Cardiac fibroblast (primary cell): ENCODE results near the gene DEFB113.

Experiments
- DNase-seq, 2 donors: peaks; one replicate each; pipeline versions ENCODE4 v3.0.0 to v3.0.0-alpha.2; 2010; ENCODE audit warnings: low read depth in 2 of 2
- H3K4me3 ChIP-seq, 2 donors: replicated peaks in 1 of 2; 1 replicate in 1 of 2; 2 replicates in 1 of 2; pipeline ENCODE4 v1.5.1; 2011; ENCODE audit warnings: low read depth in 2 of 2, low read length in 2 of 2, mild to moderate bottlenecking in 2 of 2, moderate library complexity in 1 of 2
- TF ChIP-seq, protein P1 (sequence below): IDR thresholded peaks from one replicate; pipeline ENCODE4 v1.5.1; 2011; ENCODE audit warnings: low read depth, mild to moderate bottlenecking, low read length, inconsistent platforms

DEFB113 gene

DNA sequence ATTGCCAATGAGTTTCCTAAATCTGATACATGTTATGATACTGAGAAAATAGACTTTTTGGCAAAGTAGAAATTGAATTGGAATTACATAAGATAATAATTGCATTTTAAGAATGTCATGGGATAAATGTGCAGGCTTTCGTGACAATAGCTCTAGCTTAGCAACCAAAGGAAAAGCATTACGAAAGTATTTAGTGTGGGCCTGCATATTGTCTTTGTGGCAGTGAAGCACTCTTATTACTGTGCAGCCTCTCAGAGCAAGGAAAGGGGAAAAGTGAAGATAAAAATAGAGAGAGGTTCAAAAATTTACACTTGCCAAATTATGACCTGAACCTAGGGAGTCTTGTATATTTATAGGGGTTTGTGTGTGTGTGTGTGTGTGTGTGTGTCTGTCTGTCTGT is 12.6 kb upstream of the DEFB113 start:
- no peak overlapping the region for H3K4me3 ChIP-seq
- TF ChIP-seq, protein P1, sequence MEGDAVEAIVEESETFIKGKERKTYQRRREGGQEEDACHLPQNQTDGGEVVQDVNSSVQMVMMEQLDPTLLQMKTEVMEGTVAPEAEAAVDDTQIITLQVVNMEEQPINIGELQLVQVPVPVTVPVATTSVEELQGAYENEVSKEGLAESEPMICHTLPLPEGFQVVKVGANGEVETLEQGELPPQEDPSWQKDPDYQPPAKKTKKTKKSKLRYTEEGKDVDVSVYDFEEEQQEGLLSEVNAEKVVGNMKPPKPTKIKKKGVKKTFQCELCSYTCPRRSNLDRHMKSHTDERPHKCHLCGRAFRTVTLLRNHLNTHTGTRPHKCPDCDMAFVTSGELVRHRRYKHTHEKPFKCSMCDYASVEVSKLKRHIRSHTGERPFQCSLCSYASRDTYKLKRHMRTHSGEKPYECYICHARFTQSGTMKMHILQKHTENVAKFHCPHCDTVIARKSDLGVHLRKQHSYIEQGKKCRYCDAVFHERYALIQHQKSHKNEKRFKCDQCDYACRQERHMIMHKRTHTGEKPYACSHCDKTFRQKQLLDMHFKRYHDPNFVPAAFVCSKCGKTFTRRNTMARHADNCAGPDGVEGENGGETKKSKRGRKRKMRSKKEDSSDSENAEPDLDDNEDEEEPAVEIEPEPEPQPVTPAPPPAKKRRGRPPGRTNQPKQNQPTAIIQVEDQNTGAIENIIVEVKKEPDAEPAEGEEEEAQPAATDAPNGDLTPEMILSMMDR, result no peak
- DNase-seq, result no peak

DNA sequence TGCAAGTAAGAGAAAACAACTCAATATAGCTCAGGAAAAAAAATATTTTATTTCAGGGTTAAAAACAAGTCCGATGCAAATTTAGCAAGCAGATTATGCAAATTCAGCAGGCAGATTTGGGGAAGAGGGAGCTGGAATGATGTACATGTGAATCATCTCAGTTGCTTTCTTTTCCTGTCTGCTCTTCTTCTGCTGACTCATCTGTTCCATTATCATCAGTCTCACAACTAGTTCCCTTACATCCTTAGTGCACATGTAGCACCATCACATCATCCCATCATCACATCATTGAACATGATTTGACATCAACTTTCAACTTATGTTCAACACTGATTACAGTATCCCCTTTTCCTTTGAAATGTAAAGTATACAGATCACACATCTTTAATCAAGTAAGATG is 11.5 kb upstream of the DEFB113 start:
- TF ChIP-seq, protein P1, result no peak
- no peak overlapping the region for H3K4me3 ChIP-seq
- DNase-seq, result peak in 1 of 2 donors; percentile 15

DNA sequence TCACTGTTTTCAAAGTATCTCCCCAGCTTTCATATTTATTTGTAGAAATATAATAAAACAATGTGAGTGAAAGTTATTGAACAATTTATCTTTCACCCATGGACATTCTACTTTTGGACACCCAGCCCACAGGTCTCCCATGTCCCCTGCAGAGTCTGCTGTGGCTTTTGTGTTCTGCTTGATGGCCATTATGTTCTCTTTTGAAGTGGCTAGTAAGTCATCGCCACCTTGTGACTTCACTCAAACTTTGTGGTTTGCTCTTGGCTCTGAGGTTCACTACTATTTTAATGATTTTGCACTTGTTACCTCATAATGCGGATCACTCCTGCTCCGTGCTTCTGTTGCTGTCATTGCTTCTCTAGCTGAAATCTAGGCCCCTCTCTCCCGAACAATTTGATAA is 10.2 kb upstream of the DEFB113 start:
- DNase-seq, result no peak
- H3K4me3 ChIP-seq, result no peak overlapping the region
- TF ChIP-seq, protein P1, result no peak

DNA sequence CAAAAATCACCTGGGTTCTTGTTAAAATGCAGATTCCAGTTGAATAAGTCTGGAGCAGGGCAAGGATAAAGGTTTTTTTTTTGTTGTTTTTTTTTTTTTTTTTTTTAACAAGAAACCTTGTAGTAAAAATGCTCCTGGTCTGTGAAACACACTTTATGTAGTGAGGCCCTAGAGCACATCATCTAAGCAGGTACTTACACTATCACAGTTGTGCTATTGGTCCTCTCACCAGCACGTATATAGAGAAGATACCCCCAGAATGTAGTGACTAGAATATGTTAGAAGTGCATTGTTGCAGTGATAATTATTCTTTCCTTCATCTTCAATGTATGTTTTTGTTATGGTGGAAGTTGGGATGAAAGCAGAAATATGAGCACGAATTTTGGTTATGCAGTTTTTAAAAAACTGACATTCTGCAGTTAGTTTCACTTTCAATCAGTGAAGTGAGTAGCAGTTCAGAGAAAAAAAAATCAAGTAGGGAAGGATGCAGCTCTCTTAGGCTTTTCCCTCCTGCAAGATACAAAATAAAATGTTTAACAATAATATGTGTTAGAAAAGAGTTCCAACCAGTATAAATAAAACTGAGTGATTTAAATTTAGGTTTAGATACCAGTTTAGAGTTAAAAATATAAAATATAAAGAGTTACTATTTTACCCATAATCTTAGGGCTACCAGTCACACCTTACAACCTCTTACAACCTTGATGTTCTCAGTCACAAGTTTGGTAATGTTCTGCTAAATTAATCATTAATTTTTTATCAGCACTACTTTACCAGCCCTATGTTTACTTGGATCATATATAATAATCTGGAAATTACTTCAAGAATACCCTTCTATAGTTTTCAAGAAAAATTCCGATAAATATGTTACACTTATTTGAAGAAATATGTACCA is 9.2 kb upstream of the DEFB113 start:
- DNase-seq, result no peak
- TF ChIP-seq, protein P1, result no peak
- no peak overlapping the region for H3K4me3 ChIP-seq

DNA sequence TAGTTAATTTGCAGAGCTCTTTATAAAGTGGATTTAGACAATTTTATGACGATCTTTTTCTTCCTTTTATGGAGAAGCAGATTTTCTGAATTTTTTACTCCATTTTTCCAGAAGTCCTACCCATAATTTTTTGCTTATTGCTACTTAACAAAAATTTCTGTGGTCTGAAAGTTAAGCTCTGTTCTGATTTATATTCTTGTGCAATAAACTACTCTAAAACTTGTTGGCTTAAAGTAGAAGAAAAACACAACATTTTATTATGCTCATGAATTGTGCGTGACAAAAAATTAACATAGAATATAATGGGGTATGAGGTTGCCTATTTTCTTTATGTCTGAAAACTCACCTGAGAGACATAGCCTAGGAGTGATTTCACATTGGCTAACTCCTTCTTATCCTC is 2.6 kb downstream of the DEFB113 start:
- DNase-seq, result no peak
- TF ChIP-seq, protein P1, result no peak
- no peak overlapping the region for H3K4me3 ChIP-seq

DNA sequence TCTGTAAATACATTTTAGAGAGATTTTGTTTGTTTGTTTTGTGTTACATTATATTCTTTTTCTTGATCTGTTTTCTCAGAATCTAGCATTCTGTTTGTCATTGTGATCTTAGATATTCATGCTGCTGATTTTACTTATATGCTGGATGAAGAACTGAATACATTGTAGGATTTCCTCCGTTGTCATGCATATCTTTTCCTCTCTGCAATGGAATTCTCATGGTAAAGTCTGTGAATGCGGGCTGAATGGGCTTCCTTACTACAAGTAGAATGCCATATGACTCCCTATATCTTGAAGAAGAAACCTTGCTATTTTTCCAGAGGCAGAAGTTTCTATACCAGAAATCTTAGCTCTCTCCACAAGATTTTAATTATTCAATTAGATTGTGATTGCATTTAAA is 3.1 kb downstream of the DEFB113 start:
- H3K4me3 ChIP-seq, result no peak overlapping the region
- TF ChIP-seq, protein P1, result no peak
- no peak for DNase-seq

DNA sequence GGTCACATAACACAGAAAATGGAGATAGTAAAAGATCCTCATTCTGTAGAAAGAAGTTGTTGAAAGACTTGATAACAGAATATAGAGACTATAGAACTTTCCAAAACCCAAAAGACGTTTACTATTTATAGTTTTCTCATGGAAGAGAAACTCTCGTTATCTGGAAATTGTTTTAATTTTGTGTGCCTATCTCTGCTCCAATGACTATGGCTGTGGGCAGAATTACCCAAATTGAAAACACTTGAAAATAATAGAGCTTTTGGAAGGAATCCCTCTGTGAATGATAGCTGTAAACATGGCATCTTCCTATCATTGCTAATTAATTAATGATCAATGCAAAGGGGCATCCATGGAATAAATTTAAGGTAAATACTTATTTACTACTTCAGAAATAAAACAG is 5.4 kb downstream of the DEFB113 start, which contains the start of gene DEFB114:
TSS of gene DEFB114 (minus strand) at position 101 of the 400 bp plus-strand sequence. CDS start at position 42, 59 bp downstream.
- DNase-seq, result no peak
- no peak within 1 kb of the TSS for H3K4me3 ChIP-seq
- TF ChIP-seq, protein P1, result no peak
